ENCODE results near the gene TRAF4.
A peak's percentile ranks its signal among the peaks of the same experiment; 100 is the strongest.

TRAF4 gene

DNA sequence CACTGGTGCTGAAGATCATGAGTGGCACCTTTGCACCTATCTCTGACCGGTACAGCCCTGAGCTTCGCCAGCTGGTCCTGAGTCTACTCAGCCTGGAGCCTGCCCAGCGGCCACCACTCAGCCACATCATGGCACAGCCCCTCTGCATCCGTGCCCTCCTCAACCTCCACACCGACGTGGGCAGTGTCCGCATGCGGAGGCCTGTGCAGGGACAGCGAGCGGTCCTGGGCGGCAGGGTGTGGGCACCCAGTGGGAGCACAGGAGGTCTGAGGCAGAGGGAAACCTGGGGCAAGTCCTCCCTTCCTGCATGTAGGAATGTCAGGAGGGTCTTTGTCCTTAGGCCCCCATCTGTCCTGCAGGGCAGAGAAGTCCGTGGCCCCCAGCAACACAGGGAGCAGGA, 6.5 kb upstream of the TRAF4 start:
- TF ChIP-seq, protein P1, sequence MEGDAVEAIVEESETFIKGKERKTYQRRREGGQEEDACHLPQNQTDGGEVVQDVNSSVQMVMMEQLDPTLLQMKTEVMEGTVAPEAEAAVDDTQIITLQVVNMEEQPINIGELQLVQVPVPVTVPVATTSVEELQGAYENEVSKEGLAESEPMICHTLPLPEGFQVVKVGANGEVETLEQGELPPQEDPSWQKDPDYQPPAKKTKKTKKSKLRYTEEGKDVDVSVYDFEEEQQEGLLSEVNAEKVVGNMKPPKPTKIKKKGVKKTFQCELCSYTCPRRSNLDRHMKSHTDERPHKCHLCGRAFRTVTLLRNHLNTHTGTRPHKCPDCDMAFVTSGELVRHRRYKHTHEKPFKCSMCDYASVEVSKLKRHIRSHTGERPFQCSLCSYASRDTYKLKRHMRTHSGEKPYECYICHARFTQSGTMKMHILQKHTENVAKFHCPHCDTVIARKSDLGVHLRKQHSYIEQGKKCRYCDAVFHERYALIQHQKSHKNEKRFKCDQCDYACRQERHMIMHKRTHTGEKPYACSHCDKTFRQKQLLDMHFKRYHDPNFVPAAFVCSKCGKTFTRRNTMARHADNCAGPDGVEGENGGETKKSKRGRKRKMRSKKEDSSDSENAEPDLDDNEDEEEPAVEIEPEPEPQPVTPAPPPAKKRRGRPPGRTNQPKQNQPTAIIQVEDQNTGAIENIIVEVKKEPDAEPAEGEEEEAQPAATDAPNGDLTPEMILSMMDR (IDR thresholded peaks at IDR 0.05; ENCODE audit: extremely low read depth, missing control alignments) = no peak
- DNase-seq (ENCODE audit: low spot score) = no peak

DNA sequence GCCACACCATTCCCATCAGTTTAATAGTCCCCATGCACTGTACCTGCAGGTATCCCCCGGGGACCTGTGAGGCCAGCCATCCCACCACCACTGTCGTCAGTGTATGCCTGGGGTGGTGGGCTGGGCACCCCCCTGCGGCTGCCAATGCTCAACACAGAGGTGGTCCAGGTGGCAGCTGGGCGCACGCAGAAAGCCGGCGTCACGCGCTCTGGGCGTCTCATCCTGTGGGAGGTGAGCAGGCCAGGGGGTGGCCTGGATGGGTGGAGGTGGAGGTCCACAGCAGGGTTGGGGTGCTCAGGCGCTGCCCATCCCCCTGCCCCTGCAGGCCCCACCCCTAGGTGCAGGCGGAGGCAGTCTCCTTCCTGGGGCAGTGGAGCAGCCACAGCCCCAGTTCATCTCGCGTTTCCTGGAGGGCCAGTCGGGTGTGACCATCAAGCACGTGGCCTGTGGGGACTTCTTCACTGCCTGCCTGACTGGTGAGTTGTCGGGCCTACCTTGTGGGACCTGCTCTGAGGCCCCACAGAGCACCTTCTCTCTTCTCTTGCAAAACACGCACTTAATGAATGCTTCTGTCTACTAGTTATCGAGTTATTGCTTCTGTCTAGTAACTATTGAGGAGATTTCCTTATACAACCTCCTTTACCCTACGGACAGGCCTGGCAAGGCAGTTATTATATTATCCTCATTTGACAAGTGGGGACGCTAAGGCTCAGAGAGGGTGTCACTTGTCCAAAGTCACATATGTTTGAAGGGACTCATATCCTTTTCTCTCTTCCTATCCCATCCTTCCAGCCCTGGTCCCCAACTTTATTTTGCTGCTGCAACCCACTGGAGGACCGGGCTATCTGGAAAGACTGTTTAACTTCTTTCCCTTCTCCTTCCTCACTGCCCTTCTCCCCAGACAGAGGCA, 5.8 kb upstream of the TRAF4 start:
- peak; percentile 86 for DNase-seq (ENCODE audit: low spot score)
- TF ChIP-seq, protein P1 (IDR thresholded peaks at IDR 0.05; ENCODE audit: extremely low read depth, missing control alignments) = no peak

DNA sequence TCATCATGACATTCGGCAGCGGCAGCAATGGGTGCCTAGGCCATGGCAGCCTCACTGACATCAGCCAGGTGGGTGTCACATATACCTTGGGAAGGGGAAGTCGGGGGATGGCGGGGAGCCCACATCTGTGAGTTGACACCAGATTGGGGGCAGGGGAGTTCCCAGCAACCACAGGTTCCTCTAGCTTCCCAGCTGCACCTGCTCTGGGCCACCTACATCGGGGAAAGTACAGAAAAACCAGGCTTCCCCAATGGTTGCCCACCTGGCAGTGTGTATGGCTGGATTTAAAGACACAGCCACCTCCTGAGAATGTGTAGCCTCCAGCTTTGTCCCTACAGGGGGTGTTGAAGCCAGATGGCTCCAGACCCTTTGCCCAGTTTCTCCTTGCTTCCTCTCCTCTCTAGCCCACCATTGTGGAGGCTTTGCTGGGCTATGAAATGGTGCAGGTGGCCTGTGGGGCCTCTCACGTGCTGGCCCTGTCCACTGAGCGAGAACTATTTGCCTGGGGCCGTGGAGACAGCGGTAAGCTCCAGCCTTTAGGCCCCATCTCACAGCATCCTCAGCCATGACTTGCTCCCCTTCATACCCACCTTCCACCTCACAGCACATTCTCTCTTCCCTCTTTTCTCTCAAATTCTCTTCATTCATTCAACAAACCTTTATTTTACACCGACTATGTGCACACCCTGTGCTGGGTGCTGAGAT, 5.0 kb upstream of the TRAF4 start:
- TF ChIP-seq, protein P1 (IDR thresholded peaks at IDR 0.05; ENCODE audit: extremely low read depth, missing control alignments) = no peak
- DNase-seq (ENCODE audit: low spot score) = peak; percentile 57

DNA sequence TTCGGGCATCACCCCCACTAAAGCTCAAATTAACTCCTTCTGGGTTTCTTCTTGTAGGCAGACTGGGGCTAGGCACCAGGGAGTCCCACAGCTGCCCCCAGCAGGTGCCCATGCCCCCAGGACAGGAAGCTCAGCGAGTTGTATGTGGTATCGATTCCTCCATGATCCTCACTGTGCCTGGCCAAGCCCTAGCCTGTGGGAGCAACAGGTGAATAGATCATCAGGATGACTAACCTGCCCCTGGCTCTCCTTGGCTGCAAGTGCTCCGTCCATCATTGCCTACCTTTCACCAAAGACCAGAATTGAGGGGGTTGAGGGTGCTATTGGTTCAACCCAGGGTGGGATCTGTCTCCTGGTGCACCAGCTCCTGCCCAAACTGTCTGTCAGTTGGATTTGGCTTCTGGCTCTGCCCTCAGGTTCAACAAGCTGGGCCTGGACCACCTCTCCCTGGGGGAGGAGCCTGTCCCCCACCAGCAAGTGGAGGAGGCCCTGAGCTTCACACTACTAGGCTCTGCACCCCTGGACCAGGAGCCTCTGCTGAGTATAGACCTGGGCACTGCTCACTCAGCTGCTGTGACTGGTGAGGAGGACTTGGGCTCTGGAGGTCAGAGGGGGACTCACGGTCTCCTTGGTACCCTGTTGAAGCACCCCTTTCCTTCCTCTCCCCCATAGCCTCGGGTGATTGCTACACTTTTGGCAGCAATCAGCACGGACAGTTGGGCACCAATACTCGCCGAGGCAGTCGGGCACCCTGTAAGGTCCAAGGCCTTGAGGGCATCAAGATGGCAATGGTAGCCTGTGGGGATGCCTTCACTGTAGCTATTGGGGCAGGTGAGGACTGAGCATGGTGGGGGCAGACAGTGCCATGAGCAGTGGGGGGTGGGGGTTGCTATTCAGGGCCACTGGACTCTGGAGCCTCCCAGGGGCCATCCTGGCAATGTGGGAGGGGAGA, 3.1 kb upstream of the TRAF4 start:
- DNase-seq (ENCODE audit: low spot score) = no peak
- TF ChIP-seq, protein P1 (IDR thresholded peaks at IDR 0.05; ENCODE audit: extremely low read depth, missing control alignments) = no peak

DNA sequence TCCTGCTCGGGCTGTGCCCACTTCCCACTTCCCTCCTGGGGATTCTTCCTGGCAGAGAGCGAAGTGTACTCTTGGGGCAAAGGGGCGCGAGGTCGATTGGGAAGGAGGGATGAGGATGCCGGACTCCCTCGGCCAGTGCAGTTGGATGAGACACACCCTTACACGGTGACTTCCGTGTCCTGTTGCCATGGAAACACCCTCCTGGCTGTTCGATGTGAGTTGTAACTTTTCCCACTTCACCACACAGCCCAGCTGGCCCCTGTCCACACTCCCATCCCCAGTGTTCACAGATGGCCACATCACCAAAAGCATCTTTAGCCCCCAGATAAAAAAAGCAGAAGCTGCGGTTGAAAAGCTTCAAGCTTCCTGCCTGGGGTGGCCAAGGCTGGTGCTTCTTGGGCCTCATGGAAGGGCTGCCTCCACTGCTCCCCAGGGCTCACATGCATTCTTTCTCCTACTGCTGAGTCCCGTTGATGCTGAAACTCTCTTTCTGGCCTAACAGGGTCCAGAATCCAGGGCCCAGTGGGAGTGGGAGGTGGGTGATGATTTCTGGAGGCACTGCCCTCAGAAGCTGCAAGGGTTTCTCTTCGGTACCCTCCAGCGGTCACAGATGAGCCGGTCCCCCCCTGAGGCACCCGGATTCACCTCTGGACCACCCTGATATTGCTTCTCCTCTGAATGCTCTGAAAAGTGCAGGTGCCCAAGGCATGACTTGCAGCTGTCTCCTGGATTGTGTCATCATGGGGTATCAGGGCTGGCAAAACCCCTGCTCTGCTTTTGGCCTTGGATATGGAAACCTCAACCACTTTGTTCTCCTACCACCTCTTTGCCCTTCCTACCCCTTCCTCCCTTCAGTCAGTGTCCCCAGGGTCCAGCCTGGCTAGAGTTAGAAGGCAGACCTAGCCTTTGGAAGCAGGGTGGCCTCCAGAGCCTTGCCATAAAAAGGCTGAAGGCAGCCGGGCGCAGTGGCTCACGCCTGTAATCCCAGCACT, 2.2 kb upstream of the TRAF4 start:
- DNase-seq (ENCODE audit: low spot score) = peak; percentile 66
- TF ChIP-seq, protein P1 (IDR thresholded peaks at IDR 0.05; ENCODE audit: extremely low read depth, missing control alignments) = no peak
